ENCODE measurements around the gene MCF2L.

Gene MCF2L

GRCh38 chr13:113112893-113113845 lies 144.2 kb downstream of the MCF2L start:
- Histone ChIP-seq H3K36me3 (ENCODE audit: low read length) (no peaks in the 10 kb centered on the region), H3K4me2 (ENCODE audit: low read depth, low read length, poor library complexity, severe bottlenecking) (no peak overlapping the region), H3F3A (ENCODE audit: insufficient read depth) (no peaks in the 10 kb centered on the region), H3K9me3 (ENCODE audit: insufficient read depth, low read length) (no peaks in the 10 kb centered on the region), H3K27ac (ENCODE audit: low read depth, low read length) (no peak overlapping the region), H4K20me1 (ENCODE audit: low read depth, low read length) (no peaks in the 10 kb centered on the region), H3K4me3 (ENCODE audit: insufficient read depth, low read length, poor library complexity, severe bottlenecking) (no peak overlapping the region), H3K9me2 (replicated peaks; ENCODE audit: insufficient read depth, low read length) (no peaks in the 10 kb centered on the region), H2AFZ (ENCODE audit: low read depth, low read length, severe bottlenecking) (no peak overlapping the region), H3K9ac (ENCODE audit: low read length) (no peak overlapping the region), H3K27me3 (ENCODE audit: low read length) (no peaks in the 10 kb centered on the region), H3K79me2 (ENCODE audit: insufficient read depth, low read length) (no peaks in the 10 kb centered on the region)
- TF ChIP-seq EZH2phosphoT487 (conservative IDR thresholded peaks at IDR 0.05; ENCODE audit: low read length) (no peak), CTCF (IDR thresholded peaks at IDR 0.05; ENCODE audit: insufficient read depth, low read length, poor library complexity, severe bottlenecking) (no peak)

- Histone ChIP-seq H3K79me2 (ENCODE audit: insufficient read depth, low read length) (no peaks in the 10 kb centered on the region), H3K4me3 (ENCODE audit: insufficient read depth, low read length, poor library complexity, severe bottlenecking) (no peak overlapping the region), H3K27me3 (ENCODE audit: low read length) (no peaks in the 10 kb centered on the region), H3K36me3 (ENCODE audit: low read length) (no peaks in the 10 kb centered on the region), H3K9ac (ENCODE audit: low read length) (no peak overlapping the region), H3F3A (ENCODE audit: insufficient read depth) (no peaks in the 10 kb centered on the region), H3K9me2 (replicated peaks; ENCODE audit: insufficient read depth, low read length) (no peaks in the 10 kb centered on the region), H3K9me3 (ENCODE audit: insufficient read depth, low read length) (no peaks in the 10 kb centered on the region), H3K4me2 (ENCODE audit: low read depth, low read length, poor library complexity, severe bottlenecking) (no peak overlapping the region), H4K20me1 (ENCODE audit: low read depth, low read length) (no peaks in the 10 kb centered on the region), H3K27ac (ENCODE audit: low read depth, low read length) (no peak overlapping the region), H2AFZ (ENCODE audit: low read depth, low read length, severe bottlenecking) (no peak overlapping the region)
- TF ChIP-seq CTCF (IDR thresholded peaks at IDR 0.05; ENCODE audit: insufficient read depth, low read length, poor library complexity, severe bottlenecking) (no peak), EZH2phosphoT487 (conservative IDR thresholded peaks at IDR 0.05; ENCODE audit: low read length) (no peak)
Measured at GRCh38 chr13:113113846-113114271, 144.8 kb downstream of the MCF2L start.

- no peak overlapping the region for H3K4me3 ChIP-seq (ENCODE audit: insufficient read depth, low read length, poor library complexity, severe bottlenecking)
- no peaks in the 10 kb centered on the region for H3K36me3 ChIP-seq (ENCODE audit: low read length)
Measured at GRCh38 chr13:113114511-113115362, 145.7 kb downstream of the MCF2L start.

More at GRCh38 chr13:113114511-113115362, 145.7 kb downstream of the MCF2L start:
- H3K9me3 ChIP-seq (ENCODE audit: insufficient read depth, low read length) = no peaks in the 10 kb centered on the region
- TF ChIP-seq EZH2phosphoT487 (conservative IDR thresholded peaks at IDR 0.05; ENCODE audit: low read length) (no peak), CTCF (IDR thresholded peaks at IDR 0.05; ENCODE audit: insufficient read depth, low read length, poor library complexity, severe bottlenecking) (no peak)
- no peak overlapping the region for H3K27ac ChIP-seq (ENCODE audit: low read depth, low read length)
- H3K9me2 ChIP-seq (replicated peaks; ENCODE audit: insufficient read depth, low read length) = no peaks in the 10 kb centered on the region
- H3K27me3 ChIP-seq (ENCODE audit: low read length) = no peaks in the 10 kb centered on the region
- no peaks in the 10 kb centered on the region for H4K20me1 ChIP-seq (ENCODE audit: low read depth, low read length)
- no peaks in the 10 kb centered on the region for H3F3A ChIP-seq (ENCODE audit: insufficient read depth)
- no peak overlapping the region for H2AFZ ChIP-seq (ENCODE audit: low read depth, low read length, severe bottlenecking)
- no peak overlapping the region for H3K4me2 ChIP-seq (ENCODE audit: low read depth, low read length, poor library complexity, severe bottlenecking)
- H3K79me2 ChIP-seq (ENCODE audit: insufficient read depth, low read length) = no peaks in the 10 kb centered on the region
- H3K9ac ChIP-seq (ENCODE audit: low read length) = no peak overlapping the region
